Calu3 (cell line): ENCODE measurements around the gene GPR15. TPM values are rescaled to one million over a fixed set of nuclear protein-coding genes. Genes with fewer than 3 reads are reported as not detected.

Experiments used
- BruUV-seq: library from RNA; stranded (reverse); fragments of 400-500 nt; replicated peaks from 2 replicates; lab custom pipeline; 2021; lab: Mats Ljungman, UMichigan
- CTCF ChIA-PET: fragments of 300-600 bp; sonication (Branson Sonifier 250); formaldehyde crosslinking; loops from one replicate; lab custom pipeline; 2022; ENCODE audit warnings: antibody characterized with exemption; lab: Charles Lee
- DNase-seq: peaks from one replicate; pipeline ENCODE4 v3.0.0; 2022
- H3K27ac Mint-ChIP-seq: one replicate; pipeline ENCODE4 v1.8.0; 2022; ENCODE audit warnings: mixed read lengths; ENCODE audit not compliant: unreplicated experiment
- H3K27me3 Mint-ChIP-seq: one replicate; pipeline ENCODE4 v1.8.0; 2022; ENCODE audit warnings: mixed read lengths; ENCODE audit not compliant: unreplicated experiment
- H3K36me3 Mint-ChIP-seq: one replicate; pipeline ENCODE4 v1.8.0; 2022; ENCODE audit warnings: mild to moderate bottlenecking, moderate library complexity, mixed read lengths; ENCODE audit not compliant: insufficient read depth, unreplicated experiment
- H3K4me1 Mint-ChIP-seq: one replicate; pipeline ENCODE4 v1.8.0; 2022; ENCODE audit warnings: mild to moderate bottlenecking, low read depth, mixed read lengths; ENCODE audit not compliant: unreplicated experiment
- H3K4me3 Mint-ChIP-seq: one replicate; pipeline ENCODE4 v1.8.0; 2022; ENCODE audit warnings: mild to moderate bottlenecking, low read depth, moderate library complexity, mixed read lengths; ENCODE audit not compliant: unreplicated experiment
- H3K9me3 Mint-ChIP-seq: one replicate; pipeline ENCODE4 v1.8.0; 2022; ENCODE audit warnings: low read depth, mixed read lengths; ENCODE audit not compliant: unreplicated experiment
- CTCF ChIP-seq: fragments of 200-600 bp; IDR thresholded peaks from one replicate; pipeline ENCODE4 v1.8.0; 2022; ENCODE audit warnings: antibody characterized with exemption; ENCODE audit not compliant: unreplicated experiment
- intact Hi-C: fragments of 100-400 bp; cut with micrococcal nuclease; formaldehyde crosslinking; loops from one replicate; pipeline ENCODE4 v1.10.0; 2022; ENCODE audit not compliant: unreplicated experiment
- total RNA-seq: library from RNA; stranded (reverse); gene quantifications from 2 replicates; pipeline ENCODE4 v1.2.3, GENCODE V29; 2022

GPR15 gene
- total RNA-seq, 1 experiment from 2014 or later, result not detected

- H3K27me3 Mint-ChIP-seq, result no peaks in the 10 kb centered on the region
- intact Hi-C loops, result no loop called here
- H3K9me3 Mint-ChIP-seq, result no peaks in the 10 kb centered on the region
- H3K4me3 Mint-ChIP-seq, result no peak overlapping the region
- no TSS peak for BruUV-seq
- no peak for TF ChIP-seq CTCF
- CTCF ChIA-PET, result no interaction called here
- no peak for DNase-seq
- H3K27ac Mint-ChIP-seq, result no peak overlapping the region
- H3K36me3 Mint-ChIP-seq, result peaks cover 6% of the 10 kb centered on the region
- H3K4me1 Mint-ChIP-seq, result peaks cover 9% of the 10 kb centered on the region
These were observed 50.3 kb downstream of the GPR15 start for GRCh38 chr3:98582042-98582441.

- Mint-ChIP-seq H3K4me1 (peaks cover 9% of the 10 kb centered on the region), H3K4me3 (no peak overlapping the region), H3K36me3 (peaks cover 6% of the 10 kb centered on the region), H3K9me3 (no peaks in the 10 kb centered on the region), H3K27me3 (no peaks in the 10 kb centered on the region), H3K27ac (no peak overlapping the region)
- CTCF ChIA-PET, result no interaction called here
- intact Hi-C loops, result no loop called here
- BruUV-seq, result no TSS peak
- no peak for TF ChIP-seq CTCF
- no peak for DNase-seq
These were observed 52.0 kb downstream of the GPR15 start for GRCh38 chr3:98583766-98584165.

Other genes starting within 250 kb of the GPR15 start
- gene OR5H2, start 249.5 kb upstream of the GPR15 start, total RNA-seq, result not detected in 2 replicates
- gene OR5K4, start 178.1 kb upstream of the GPR15 start, total RNA-seq, result not detected in 2 replicates
- gene OR5K3, start 141.3 kb upstream of the GPR15 start, total RNA-seq, result not detected in 2 replicates
- gene OR5K1, start 68.8 kb upstream of the GPR15 start, total RNA-seq, result not detected in 2 replicates
- gene OR5K2, start 34.3 kb upstream of the GPR15 start, total RNA-seq, result not detected in 2 replicates
- gene CLDND1, start 9.1 kb upstream of the GPR15 start, total RNA-seq, result 54.3 and 74.5 TPM in 2 replicates
- gene CPOX, start 61.6 kb downstream of the GPR15 start, total RNA-seq, result 16.8 and 19.9 TPM in 2 replicates
- 1.7 and 3.2 TPM in 2 replicates for gene ST3GAL6, start 231.4 kb downstream of the GPR15 start, total RNA-seq